ENCODE results near the gene BMX.

Gene BMX

GRCh38 chrX:15525664-15526416 is 25.2 kb downstream of the BMX start:
- no peak for ATAC-seq
- Mint-ChIP-seq H3K9me3 (no peaks in the 10 kb centered on the region), H3K36me3 (no peaks in the 10 kb centered on the region), H3K27ac (no peak overlapping the region), H3K4me3 (no peak overlapping the region), H3K27me3 (no peaks in the 10 kb centered on the region), H3K4me1 (no peaks in the 10 kb centered on the region)

GRCh38 chrX:15529165-15529564 is 28.6 kb downstream of the BMX start:
- no peak for ATAC-seq

GRCh38 chrX:15530318-15530717 is 29.7 kb downstream of the BMX start:
- no peaks in the 10 kb centered on the region for H3K9me3 Mint-ChIP-seq
- no peak overlapping the region for H3K4me3 Mint-ChIP-seq
- ATAC-seq, result no peak
- no peak overlapping the region for H3K27ac Mint-ChIP-seq
- H3K27me3 Mint-ChIP-seq, result no peaks in the 10 kb centered on the region
- no peaks in the 10 kb centered on the region for H3K4me1 Mint-ChIP-seq
- no peaks in the 10 kb centered on the region for H3K36me3 Mint-ChIP-seq

More at GRCh38 chrX:15529165-15529564, 28.6 kb downstream of the BMX start:
- Mint-ChIP-seq H3K4me3 (no peak overlapping the region), H3K36me3 (no peaks in the 10 kb centered on the region), H3K9me3 (no peaks in the 10 kb centered on the region), H3K27me3 (no peaks in the 10 kb centered on the region), H3K27ac (no peak overlapping the region), H3K4me1 (no peaks in the 10 kb centered on the region)

- Mint-ChIP-seq H3K36me3 (no peaks in the 10 kb centered on the region), H3K27ac (no peak overlapping the region), H3K4me1 (no peaks in the 10 kb centered on the region), H3K27me3 (no peaks in the 10 kb centered on the region), H3K9me3 (no peaks in the 10 kb centered on the region), H3K4me3 (no peak overlapping the region)
- ATAC-seq, result no peak
These were observed 46.1 kb downstream of the BMX start for GRCh38 chrX:15546745-15547144.

- H3K27ac Mint-ChIP-seq, result no peak overlapping the region
- ATAC-seq, result no peak
- H3K9me3 Mint-ChIP-seq, result no peaks in the 10 kb centered on the region
- H3K27me3 Mint-ChIP-seq, result no peaks in the 10 kb centered on the region
- H3K36me3 Mint-ChIP-seq, result no peaks in the 10 kb centered on the region
- H3K4me1 Mint-ChIP-seq, result no peaks in the 10 kb centered on the region
- H3K4me3 Mint-ChIP-seq, result no peak overlapping the region
These were observed 46.7 kb downstream of the BMX start for GRCh38 chrX:15547356-15547755.

GRCh38 chrX:15549189-15550012 is 48.8 kb downstream of the BMX start:
- no peak overlapping the region for H3K27ac Mint-ChIP-seq
- no peaks in the 10 kb centered on the region for H3K9me3 Mint-ChIP-seq
- ATAC-seq, result no peak
- H3K4me1 Mint-ChIP-seq, result no peaks in the 10 kb centered on the region
- H3K27me3 Mint-ChIP-seq, result no peaks in the 10 kb centered on the region
- H3K36me3 Mint-ChIP-seq, result no peaks in the 10 kb centered on the region
- no peak overlapping the region for H3K4me3 Mint-ChIP-seq

GRCh38 chrX:15559227-15559626 is 58.6 kb downstream of the BMX start:
- Mint-ChIP-seq H3K36me3 (no peaks in the 10 kb centered on the region), H3K4me1 (no peaks in the 10 kb centered on the region)
- ATAC-seq, result no peak

GRCh38 chrX:15560924-15561323 is 60.3 kb downstream of the BMX start:
- Mint-ChIP-seq H3K4me3 (no peak overlapping the region), H3K27ac (no peak overlapping the region), H3K4me1 (no peaks in the 10 kb centered on the region), H3K27me3 (peaks cover 2% of the 10 kb centered on the region), H3K9me3 (no peaks in the 10 kb centered on the region), H3K36me3 (no peaks in the 10 kb centered on the region)
- no peak for ATAC-seq

More at GRCh38 chrX:15559227-15559626, 58.6 kb downstream of the BMX start:
- H3K9me3 Mint-ChIP-seq, result no peaks in the 10 kb centered on the region
- H3K27ac Mint-ChIP-seq, result no peak overlapping the region
- H3K27me3 Mint-ChIP-seq, result no peaks in the 10 kb centered on the region
- no peak overlapping the region for H3K4me3 Mint-ChIP-seq

- peaks cover 18% of the 10 kb centered on the region for H3K27me3 Mint-ChIP-seq
- H3K4me3 Mint-ChIP-seq, result no peak overlapping the region
- ATAC-seq, result no peak
- H3K4me1 Mint-ChIP-seq, result no peaks in the 10 kb centered on the region
- no peaks in the 10 kb centered on the region for H3K9me3 Mint-ChIP-seq
- H3K27ac Mint-ChIP-seq, result no peak overlapping the region
- H3K36me3 Mint-ChIP-seq, result no peaks in the 10 kb centered on the region
These were observed 62.4 kb downstream of the BMX start for GRCh38 chrX:15563056-15563455.

- no peak for ATAC-seq
- H3K9me3 Mint-ChIP-seq, result no peaks in the 10 kb centered on the region
- H3K4me1 Mint-ChIP-seq, result no peaks in the 10 kb centered on the region
- peaks cover 19% of the 10 kb centered on the region for H3K27me3 Mint-ChIP-seq
- no peaks in the 10 kb centered on the region for H3K36me3 Mint-ChIP-seq
- no peak overlapping the region for H3K27ac Mint-ChIP-seq
- H3K4me3 Mint-ChIP-seq, result no peak overlapping the region
These were observed 64.5 kb downstream of the BMX start for GRCh38 chrX:15564981-15565579.

GRCh38 chrX:15566244-15566643 is 65.6 kb downstream of the BMX start:
- H3K36me3 Mint-ChIP-seq, result no peaks in the 10 kb centered on the region
- H3K27ac Mint-ChIP-seq, result no peak overlapping the region
- no peaks in the 10 kb centered on the region for H3K9me3 Mint-ChIP-seq
- H3K4me1 Mint-ChIP-seq, result no peaks in the 10 kb centered on the region
- H3K27me3 Mint-ChIP-seq, result peaks cover 26% of the 10 kb centered on the region
- ATAC-seq, result no peak
- H3K4me3 Mint-ChIP-seq, result no peak overlapping the region

- Mint-ChIP-seq H3K9me3 (no peaks in the 10 kb centered on the region), H3K27me3 (peaks cover 26% of the 10 kb centered on the region), H3K4me3 (no peak overlapping the region), H3K36me3 (no peaks in the 10 kb centered on the region), H3K4me1 (no peaks in the 10 kb centered on the region), H3K27ac (no peak overlapping the region)
- ATAC-seq, result no peak
These were observed 66.7 kb downstream of the BMX start for GRCh38 chrX:15567267-15567666.

- Mint-ChIP-seq H3K9me3 (no peaks in the 10 kb centered on the region), H3K36me3 (no peaks in the 10 kb centered on the region), H3K27ac (no peak overlapping the region), H3K4me3 (no peak overlapping the region), H3K4me1 (no peaks in the 10 kb centered on the region), H3K27me3 (peaks cover 26% of the 10 kb centered on the region)
- no peak for ATAC-seq
These were observed 67.4 kb downstream of the BMX start for GRCh38 chrX:15567886-15568616.

- Mint-ChIP-seq H3K4me1 (no peaks in the 10 kb centered on the region), H3K4me3 (no peak overlapping the region), H3K9me3 (no peaks in the 10 kb centered on the region), H3K27ac (no peak overlapping the region), H3K27me3 (peaks cover 26% of the 10 kb centered on the region), H3K36me3 (no peaks in the 10 kb centered on the region)
- no peak for ATAC-seq
These were observed 69.5 kb downstream of the BMX start for GRCh38 chrX:15570145-15570544.

GRCh38 chrX:15574017-15574416 is 73.4 kb downstream of the BMX start:
- Mint-ChIP-seq H3K27ac (no peak overlapping the region), H3K4me1 (no peaks in the 10 kb centered on the region), H3K27me3 (peaks cover 16% of the 10 kb centered on the region), H3K9me3 (no peaks in the 10 kb centered on the region), H3K36me3 (no peaks in the 10 kb centered on the region), H3K4me3 (no peak overlapping the region)
- ATAC-seq, result no peak

Measured in stimulated activated memory B cell treated with anti-CD40 and anti-IgM and Interleukin-4, amounts not matched to agents 10 μg/mL and 1 μg/mL and 100 μg/mL, for 72 hours (primary cell).